ENCODE measurements around the gene CD44.

The CD44 gene

GRCh38 chr11:35160902-35161597 is 22.1 kb downstream of the CD44 start:
- no peaks in the 10 kb centered on the region for H3K9me3 ChIP-seq (ENCODE audit: low read length)
- H3K4me3 ChIP-seq (ENCODE audit: low read length), result no peak overlapping the region
- no peaks in the 10 kb centered on the region for H3K36me3 ChIP-seq (ENCODE audit: insufficient read depth, low read length)
- H3K4me1 ChIP-seq (ENCODE audit: insufficient read depth, low read length), result peaks cover 13% of the 10 kb centered on the region
- no peaks in the 10 kb centered on the region for H3K27me3 ChIP-seq (ENCODE audit: insufficient read depth, low read length)
- H2AFZ ChIP-seq (ENCODE audit: low read depth, low read length), result no peak overlapping the region

GRCh38 chr11:35162745-35163144 is 23.8 kb downstream of the CD44 start:
- no peaks in the 10 kb centered on the region for H3K36me3 ChIP-seq (ENCODE audit: insufficient read depth, low read length)
- no peaks in the 10 kb centered on the region for H3K9me3 ChIP-seq (ENCODE audit: low read length)
- H3K4me1 ChIP-seq (ENCODE audit: insufficient read depth, low read length), result peaks cover 18% of the 10 kb centered on the region
- H2AFZ ChIP-seq (ENCODE audit: low read depth, low read length), result no peak overlapping the region
- no peak overlapping the region for H3K4me3 ChIP-seq (ENCODE audit: low read length)
- no peaks in the 10 kb centered on the region for H3K27me3 ChIP-seq (ENCODE audit: insufficient read depth, low read length)

GRCh38 chr11:35163209-35163608 is 24.2 kb downstream of the CD44 start:
- H3K4me3 ChIP-seq (ENCODE audit: low read length), result no peak overlapping the region
- H3K4me1 ChIP-seq (ENCODE audit: insufficient read depth, low read length), result peaks cover 18% of the 10 kb centered on the region
- no peaks in the 10 kb centered on the region for H3K9me3 ChIP-seq (ENCODE audit: low read length)

GRCh38 chr11:35163702-35164496 is 24.9 kb downstream of the CD44 start:
- Histone ChIP-seq H3K4me3 (ENCODE audit: low read length) (no peak overlapping the region), H3K27me3 (ENCODE audit: insufficient read depth, low read length) (no peaks in the 10 kb centered on the region), H3K9me3 (ENCODE audit: low read length) (no peaks in the 10 kb centered on the region), H2AFZ (ENCODE audit: low read depth, low read length) (no peak overlapping the region), H3K4me1 (ENCODE audit: insufficient read depth, low read length) (peaks cover 14% of the 10 kb centered on the region), H3K36me3 (ENCODE audit: insufficient read depth, low read length) (no peaks in the 10 kb centered on the region)

More at GRCh38 chr11:35163209-35163608, 24.2 kb downstream of the CD44 start:
- H3K27me3 ChIP-seq (ENCODE audit: insufficient read depth, low read length), result no peaks in the 10 kb centered on the region
- H2AFZ ChIP-seq (ENCODE audit: low read depth, low read length), result no peak overlapping the region
- no peaks in the 10 kb centered on the region for H3K36me3 ChIP-seq (ENCODE audit: insufficient read depth, low read length)

- H3K9me3 ChIP-seq (ENCODE audit: low read length), result no peaks in the 10 kb centered on the region
- peaks cover 12% of the 10 kb centered on the region for H3K4me1 ChIP-seq (ENCODE audit: insufficient read depth, low read length)
- no peaks in the 10 kb centered on the region for H3K27me3 ChIP-seq (ENCODE audit: insufficient read depth, low read length)
- H3K36me3 ChIP-seq (ENCODE audit: insufficient read depth, low read length), result no peaks in the 10 kb centered on the region
- no peak overlapping the region for H2AFZ ChIP-seq (ENCODE audit: low read depth, low read length)
- no peak overlapping the region for H3K4me3 ChIP-seq (ENCODE audit: low read length)
Measured at GRCh38 chr11:35165030-35165422, 26.1 kb downstream of the CD44 start.

GRCh38 chr11:35165423-35166368 is 26.7 kb downstream of the CD44 start:
- H3K27me3 ChIP-seq (ENCODE audit: insufficient read depth, low read length), result no peaks in the 10 kb centered on the region

GRCh38 chr11:35166369-35167360 is 27.7 kb downstream of the CD44 start:
- Histone ChIP-seq H3K4me1 (ENCODE audit: insufficient read depth, low read length) (peaks cover 12% of the 10 kb centered on the region), H2AFZ (ENCODE audit: low read depth, low read length) (no peak overlapping the region), H3K36me3 (ENCODE audit: insufficient read depth, low read length) (no peaks in the 10 kb centered on the region), H3K4me3 (ENCODE audit: low read length) (no peak overlapping the region), H3K27me3 (ENCODE audit: insufficient read depth, low read length) (no peaks in the 10 kb centered on the region), H3K9me3 (ENCODE audit: low read length) (no peaks in the 10 kb centered on the region)

More at GRCh38 chr11:35165423-35166368, 26.7 kb downstream of the CD44 start:
- Histone ChIP-seq H3K9me3 (ENCODE audit: low read length) (no peaks in the 10 kb centered on the region), H2AFZ (ENCODE audit: low read depth, low read length) (no peak overlapping the region), H3K4me3 (ENCODE audit: low read length) (no peak overlapping the region), H3K4me1 (ENCODE audit: insufficient read depth, low read length) (peaks cover 12% of the 10 kb centered on the region), H3K36me3 (ENCODE audit: insufficient read depth, low read length) (no peaks in the 10 kb centered on the region)

GRCh38 chr11:35167426-35167954 is 28.5 kb downstream of the CD44 start:
- Histone ChIP-seq H3K27me3 (ENCODE audit: insufficient read depth, low read length) (no peaks in the 10 kb centered on the region), H3K9me3 (ENCODE audit: low read length) (no peaks in the 10 kb centered on the region), H3K4me3 (ENCODE audit: low read length) (no peak overlapping the region), H2AFZ (ENCODE audit: low read depth, low read length) (no peak overlapping the region), H3K36me3 (ENCODE audit: insufficient read depth, low read length) (no peaks in the 10 kb centered on the region), H3K4me1 (ENCODE audit: insufficient read depth, low read length) (peaks cover 12% of the 10 kb centered on the region)

GRCh38 chr11:35168671-35169070 is 29.7 kb downstream of the CD44 start:
- Histone ChIP-seq H3K4me1 (ENCODE audit: insufficient read depth, low read length) (peaks cover 19% of the 10 kb centered on the region), H3K27me3 (ENCODE audit: insufficient read depth, low read length) (no peaks in the 10 kb centered on the region), H3K36me3 (ENCODE audit: insufficient read depth, low read length) (no peaks in the 10 kb centered on the region), H3K9me3 (ENCODE audit: low read length) (no peaks in the 10 kb centered on the region), H3K4me3 (ENCODE audit: low read length) (no peak overlapping the region), H2AFZ (ENCODE audit: low read depth, low read length) (no peak overlapping the region)

- Histone ChIP-seq H2AFZ (ENCODE audit: low read depth, low read length) (no peak overlapping the region), H3K27me3 (ENCODE audit: insufficient read depth, low read length) (no peaks in the 10 kb centered on the region), H3K4me1 (ENCODE audit: insufficient read depth, low read length) (peaks cover 20% of the 10 kb centered on the region), H3K9me3 (ENCODE audit: low read length) (no peaks in the 10 kb centered on the region), H3K4me3 (ENCODE audit: low read length) (no peak overlapping the region), H3K36me3 (ENCODE audit: insufficient read depth, low read length) (no peaks in the 10 kb centered on the region)
Measured at GRCh38 chr11:35169112-35169511, 30.1 kb downstream of the CD44 start.

- no peaks in the 10 kb centered on the region for H3K27me3 ChIP-seq (ENCODE audit: insufficient read depth, low read length)
- H3K36me3 ChIP-seq (ENCODE audit: insufficient read depth, low read length), result no peaks in the 10 kb centered on the region
- no peak overlapping the region for H3K4me3 ChIP-seq (ENCODE audit: low read length)
- H3K4me1 ChIP-seq (ENCODE audit: insufficient read depth, low read length), result peaks cover 20% of the 10 kb centered on the region
- H3K9me3 ChIP-seq (ENCODE audit: low read length), result no peaks in the 10 kb centered on the region
- H2AFZ ChIP-seq (ENCODE audit: low read depth, low read length), result no peak overlapping the region
Measured at GRCh38 chr11:35169754-35170153, 30.8 kb downstream of the CD44 start.

GRCh38 chr11:35170503-35170902 is 31.5 kb downstream of the CD44 start:
- Histone ChIP-seq H3K36me3 (ENCODE audit: insufficient read depth, low read length) (no peaks in the 10 kb centered on the region), H2AFZ (ENCODE audit: low read depth, low read length) (no peak overlapping the region), H3K4me1 (ENCODE audit: insufficient read depth, low read length) (peaks cover 17% of the 10 kb centered on the region), H3K9me3 (ENCODE audit: low read length) (no peaks in the 10 kb centered on the region), H3K4me3 (ENCODE audit: low read length) (no peak overlapping the region), H3K27me3 (ENCODE audit: insufficient read depth, low read length) (no peaks in the 10 kb centered on the region)
